Thymus (tissue), 11 donors: ENCODE data around the gene CACNA1G. TPM values are rescaled to one million over a fixed set of nuclear protein-coding genes. Genes with fewer than 3 reads are reported as not detected.

Experiments
- DNase-seq, 9 donors: peaks; one replicate each; pipeline ENCODE4 v3.0.0-alpha.2; 2013; ENCODE audit warnings: low spot score in 9 of 9, low read depth in 6 of 9, missing footprints in 1 of 9
- H3K27ac ChIP-seq, 2 donors: one replicate each; pipeline ENCODE4 v1.5.1; 2013; ENCODE audit warnings: control low read depth in 1 of 2, low read depth in 1 of 2, low read length in 1 of 2, mild to moderate bottlenecking in 1 of 2, moderate library complexity in 1 of 2
- H3K27me3 ChIP-seq, 2 donors: one replicate each; pipeline ENCODE4 v1.5.1; 2013; ENCODE audit warnings: low read length in 1 of 2; ENCODE audit not compliant: control insufficient read depth in 2 of 2, insufficient read depth in 1 of 2
- H3K36me3 ChIP-seq, 2 donors: one replicate each; pipeline ENCODE4 v1.5.1; 2013; ENCODE audit warnings: low read length in 1 of 2, mild to moderate bottlenecking in 1 of 2, moderate library complexity in 1 of 2; ENCODE audit not compliant: control insufficient read depth in 2 of 2, insufficient read depth in 2 of 2
- H3K4me1 ChIP-seq, 2 donors: one replicate each; pipeline ENCODE4 v1.5.1; 2013; ENCODE audit warnings: low read length in 2 of 2; ENCODE audit not compliant: control insufficient read depth in 2 of 2, insufficient read depth in 2 of 2
- H3K4me3 ChIP-seq, 2 donors: one replicate each; pipeline ENCODE4 v1.5.1; 2013; ENCODE audit warnings: low read length in 2 of 2, control low read depth in 1 of 2, mild to moderate bottlenecking in 1 of 2
- H3K9me3 ChIP-seq, 2 donors: one replicate each; pipeline ENCODE4 v1.5.1; 2013; ENCODE audit warnings: low read length in 1 of 2, mild to moderate bottlenecking in 1 of 2; ENCODE audit not compliant: control insufficient read depth in 2 of 2, insufficient read depth in 1 of 2
- WGBS: extraction: QIAGEN DNeasy Blood & Tissue Kit; methylation state at CpG from one replicate; pipeline ENCODE4 v1.1.7; 2013; 5-methylcytosine and 5-hydroxymethylcytosine counted together
- polyA plus RNA-seq: library from polyadenylated mRNA; stranded (reverse); fragments of 200-250 nt; gene quantifications from one replicate; pipeline ENCODE4 v1.2.3, GENCODE V29; 2013
- total RNA-seq: library from RNA; stranded (reverse); fragments of 120-200 nt; gene quantifications from one replicate; pipeline ENCODE4 v1.2.4, GENCODE V29; 2013
- donor health status: healthy.

The CACNA1G gene
- total and polyA plus RNA-seq, 2 donors: 0.27 to 0.38 TPM

GRCh38 chr17:50608700-50609379 lies 48.3 kb downstream of the CACNA1G start:
- H3K4me1 ChIP-seq: peaks cover 0 to 23% of the 10 kb centered on the region in 2 donors
- no peak overlapping the region for H3K4me3 ChIP-seq
- WGBS: 91% methylated on average over 22 of the region's 22 CpGs
- no peak overlapping the region for H3K27ac ChIP-seq
- H3K36me3 ChIP-seq: no peaks in the 10 kb centered on the region
- DNase-seq: no peak
- no peaks in the 10 kb centered on the region for H3K9me3 ChIP-seq
- peaks cover 0 to 46% of the 10 kb centered on the region in 2 donors for H3K27me3 ChIP-seq

GRCh38 chr17:50609380-50610074 lies 49.0 kb downstream of the CACNA1G start:
- Histone ChIP-seq H3K36me3 (no peaks in the 10 kb centered on the region), H3K27me3 (peaks cover 0 to 51% of the 10 kb centered on the region in 2 donors), H3K27ac (no peak overlapping the region), H3K4me1 (peaks cover 0 to 18% of the 10 kb centered on the region in 2 donors), H3K9me3 (no peaks in the 10 kb centered on the region), H3K4me3 (no peak overlapping the region)
- 91% methylated on average over 24 of the region's 24 CpGs for WGBS
- no peak for DNase-seq

- H3K27me3 ChIP-seq: peaks cover 0 to 40% of the 10 kb centered on the region in 2 donors
- no peak for DNase-seq
- H3K27ac ChIP-seq: no peak overlapping the region
- H3K4me1 ChIP-seq: peaks cover 0 to 6% of the 10 kb centered on the region in 2 donors
- no peak overlapping the region for H3K4me3 ChIP-seq
- H3K9me3 ChIP-seq: no peaks in the 10 kb centered on the region
- 97% methylated on average over 6 of the region's 6 CpGs for WGBS
- no peaks in the 10 kb centered on the region for H3K36me3 ChIP-seq
Measured at GRCh38 chr17:50611634-50612033, 51.1 kb downstream of the CACNA1G start.

- 88% methylated on average over 12 of the region's 12 CpGs for WGBS
- Histone ChIP-seq H3K27me3 (peaks cover 0 to 39% of the 10 kb centered on the region in 2 donors), H3K27ac (no peak overlapping the region), H3K9me3 (no peaks in the 10 kb centered on the region), H3K4me3 (no peak overlapping the region), H3K4me1 (peaks cover 0 to 6% of the 10 kb centered on the region in 2 donors), H3K36me3 (no peaks in the 10 kb centered on the region)
- DNase-seq: no peak
Measured at GRCh38 chr17:50612281-50612680, 51.8 kb downstream of the CACNA1G start.

GRCh38 chr17:50613007-50613992 lies 52.8 kb downstream of the CACNA1G start:
- Histone ChIP-seq H3K4me1 (peaks cover 0 to 6% of the 10 kb centered on the region in 2 donors), H3K9me3 (no peaks in the 10 kb centered on the region), H3K36me3 (no peaks in the 10 kb centered on the region), H3K4me3 (no peak overlapping the region), H3K27me3 (peaks cover 0 to 36% of the 10 kb centered on the region in 2 donors), H3K27ac (no peak overlapping the region)
- DNase-seq: no peak
- WGBS: 53% methylated on average over 26 of the region's 26 CpGs

GRCh38 chr17:50614471-50615051 lies 54.0 kb downstream of the CACNA1G start:
- Histone ChIP-seq H3K4me3 (no peak overlapping the region), H3K27me3 (peaks cover 0 to 36% of the 10 kb centered on the region in 2 donors), H3K36me3 (no peaks in the 10 kb centered on the region), H3K4me1 (peaks cover 0 to 2% of the 10 kb centered on the region in 2 donors), H3K27ac (no peak overlapping the region), H3K9me3 (no peaks in the 10 kb centered on the region)
- DNase-seq: no peak
- 86% methylated on average over 11 of the region's 11 CpGs for WGBS

- no peaks in the 10 kb centered on the region for H3K36me3 ChIP-seq
- H3K9me3 ChIP-seq: no peaks in the 10 kb centered on the region
- no peak overlapping the region for H3K27ac ChIP-seq
- no peaks in the 10 kb centered on the region for H3K4me1 ChIP-seq
- 93% methylated on average over 7 of the region's 7 CpGs for WGBS
- DNase-seq: no peak
- H3K27me3 ChIP-seq: peaks cover 0 to 47% of the 10 kb centered on the region in 2 donors
- H3K4me3 ChIP-seq: no peak overlapping the region
Measured at GRCh38 chr17:50615828-50616227, 55.3 kb downstream of the CACNA1G start.

- 93% methylated on average over 4 of the region's 4 CpGs for WGBS
- no peaks in the 10 kb centered on the region for H3K36me3 ChIP-seq
- H3K27ac ChIP-seq: no peak overlapping the region
- H3K27me3 ChIP-seq: peaks cover 0 to 49% of the 10 kb centered on the region in 2 donors
- no peak overlapping the region for H3K4me3 ChIP-seq
- H3K9me3 ChIP-seq: no peaks in the 10 kb centered on the region
- no peak for DNase-seq
- H3K4me1 ChIP-seq: no peaks in the 10 kb centered on the region
Measured at GRCh38 chr17:50618300-50618699, 57.8 kb downstream of the CACNA1G start.
